NCI-H2196 treated with DMSO at 0.1 percent for 48 hours (cell line): ENCODE data around the gene CAMK2N1.
"Not testable (repeated sequence)": the region's sequence is repeated elsewhere in the genome, so short reads cannot be mapped to it uniquely, and the experiment has no call there.

Experiments
- DNase-seq: peaks from one replicate; lab custom pipeline; 2025; ENCODE audit not compliant: unreplicated experiment; lab: John Stamatoyannopoulos, UW

The CAMK2N1 gene

DNA sequence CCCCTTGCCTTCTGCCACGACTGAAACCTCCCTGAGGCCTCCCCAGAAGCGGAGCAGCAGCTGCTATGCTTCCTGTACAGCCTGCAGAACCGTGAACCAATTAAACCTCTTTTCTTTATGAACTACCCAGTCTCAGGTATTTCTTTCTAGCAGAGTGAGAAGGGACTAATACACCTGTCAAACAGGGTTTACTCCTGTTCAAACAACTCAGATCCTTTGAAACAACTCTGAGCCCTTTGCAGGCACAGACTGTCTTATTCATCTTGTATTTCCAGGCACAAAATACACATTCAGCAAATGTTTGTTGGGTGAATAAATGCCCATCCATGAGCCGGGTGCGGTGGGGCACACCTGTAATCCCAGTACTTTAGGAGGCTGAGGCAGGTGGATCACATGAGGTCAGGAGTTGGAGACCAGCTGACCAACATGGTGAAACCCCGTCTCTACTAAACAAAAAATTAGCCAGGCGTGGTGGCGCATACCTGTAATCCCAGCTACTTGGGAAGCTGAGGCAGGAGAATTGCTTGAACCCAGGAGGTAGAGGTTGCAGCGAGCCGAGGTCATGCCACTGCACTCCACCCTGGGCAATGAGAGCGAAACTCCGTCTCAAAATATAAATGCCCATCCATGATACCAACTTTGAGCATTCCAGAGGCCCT lies 10.8 kb upstream of the CAMK2N1 start:
- not testable (repeated sequence) for DNase-seq

DNA sequence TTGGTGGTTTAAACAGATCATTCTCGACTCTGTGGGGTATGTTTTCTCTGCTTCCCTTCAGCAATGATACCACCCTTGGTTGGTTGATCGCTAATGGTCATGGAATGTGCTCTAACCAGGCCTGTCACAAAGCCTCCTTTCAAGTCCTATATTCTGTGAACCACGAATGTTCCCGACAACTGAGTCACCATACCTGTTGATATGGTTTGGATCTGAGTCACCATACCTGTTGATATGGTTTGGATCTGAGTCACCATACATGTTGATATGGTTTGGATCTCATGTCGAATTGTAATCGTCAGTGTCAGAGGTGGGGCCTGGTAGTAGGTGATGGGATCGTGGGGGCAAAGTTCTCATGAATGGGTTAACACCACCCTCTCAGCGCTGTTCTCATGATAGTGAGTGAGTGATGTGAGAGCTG lies 10.2 kb upstream of the CAMK2N1 start:
- no peak for DNase-seq

DNA sequence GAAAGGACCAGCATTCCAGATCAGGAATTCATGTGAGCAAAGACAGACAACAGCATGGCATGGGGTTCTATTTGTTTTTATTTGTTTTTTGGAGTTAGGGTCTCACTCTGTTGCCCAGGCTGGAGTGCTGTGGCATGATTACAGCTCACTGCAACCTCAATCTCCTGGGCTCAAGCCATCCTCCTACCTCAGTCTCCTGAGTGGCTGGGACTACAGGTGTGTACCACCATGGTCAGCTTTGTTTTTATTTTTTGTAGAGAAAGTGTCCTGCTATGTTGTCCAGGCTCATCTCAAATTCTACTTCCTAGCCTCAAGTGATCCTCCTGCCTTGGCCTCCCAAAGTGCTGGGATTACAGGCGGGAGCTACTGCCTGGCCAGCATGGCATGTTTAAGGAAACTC lies 9.7 kb upstream of the CAMK2N1 start:
- no peak for DNase-seq

DNA sequence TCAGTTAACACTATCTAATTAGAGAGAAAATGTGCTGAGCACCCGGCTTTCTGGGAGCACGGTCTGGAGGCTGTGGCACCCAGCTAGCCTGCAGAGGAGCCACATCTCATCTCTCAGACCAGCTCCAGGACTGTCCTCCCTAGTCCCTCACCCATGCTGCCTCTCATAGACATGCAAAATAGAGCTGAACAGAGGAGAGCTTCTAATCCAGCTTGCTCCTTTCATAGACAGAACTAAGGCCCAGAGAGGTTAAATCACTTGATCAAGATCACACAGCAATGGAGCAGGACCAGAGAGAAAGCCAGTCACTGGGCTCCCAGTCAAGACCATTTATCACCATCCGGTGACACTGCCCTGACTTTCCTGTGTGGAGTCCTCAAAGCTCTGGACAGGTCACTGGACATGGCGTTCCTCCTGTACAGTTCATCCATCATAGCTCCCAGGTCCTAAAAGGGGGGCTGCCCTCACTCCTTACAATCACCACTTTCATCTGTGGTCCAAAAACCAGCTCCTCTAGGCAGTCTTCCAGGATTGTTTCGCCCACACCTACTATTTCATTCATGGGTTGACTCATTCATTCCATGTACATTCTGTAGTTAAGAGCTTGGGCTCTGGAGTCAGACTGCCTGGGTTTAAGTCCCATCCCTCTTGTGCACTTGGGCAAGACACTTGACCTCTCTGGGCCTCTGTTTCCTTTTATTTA lies 8.8 kb upstream of the CAMK2N1 start:
- peak; percentile 49 for DNase-seq

DNA sequence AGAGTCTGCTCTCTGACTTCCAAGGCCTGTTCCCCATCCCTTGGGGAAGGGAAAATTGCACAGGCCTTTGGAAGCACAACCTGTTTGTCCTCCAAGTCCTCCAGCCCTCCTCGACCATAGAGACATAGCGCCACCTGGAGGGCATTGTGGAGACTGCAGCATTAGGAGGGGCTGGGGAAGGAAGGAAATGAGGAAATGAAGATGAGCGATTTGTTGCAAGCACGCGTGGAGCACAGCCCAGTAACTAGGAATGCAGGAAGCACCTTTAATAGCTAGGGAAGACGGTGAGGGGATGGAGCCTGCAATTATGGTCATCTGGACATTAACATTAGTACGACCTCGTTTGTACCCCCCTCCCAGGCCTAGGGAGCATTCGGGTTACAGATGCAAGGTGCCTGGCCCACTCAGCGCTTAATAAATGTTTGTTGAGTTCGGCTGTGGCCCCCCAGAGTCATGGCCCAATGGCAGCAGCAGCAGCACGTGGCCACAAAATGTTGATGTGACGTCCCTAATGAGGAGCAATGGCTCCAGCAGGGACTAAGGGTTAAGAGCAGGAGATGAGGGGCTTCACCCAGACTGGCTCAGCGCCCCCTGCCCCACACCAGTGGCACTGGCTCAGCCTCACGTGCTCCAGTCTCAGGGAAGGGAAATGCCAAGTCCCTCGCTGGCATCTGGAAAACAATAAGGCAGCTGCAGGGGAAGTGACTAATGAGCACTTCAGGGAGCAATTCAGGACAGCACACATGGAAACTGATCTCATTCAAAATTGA lies 8.0 kb upstream of the CAMK2N1 start:
- peak; percentile 84 for DNase-seq

DNA sequence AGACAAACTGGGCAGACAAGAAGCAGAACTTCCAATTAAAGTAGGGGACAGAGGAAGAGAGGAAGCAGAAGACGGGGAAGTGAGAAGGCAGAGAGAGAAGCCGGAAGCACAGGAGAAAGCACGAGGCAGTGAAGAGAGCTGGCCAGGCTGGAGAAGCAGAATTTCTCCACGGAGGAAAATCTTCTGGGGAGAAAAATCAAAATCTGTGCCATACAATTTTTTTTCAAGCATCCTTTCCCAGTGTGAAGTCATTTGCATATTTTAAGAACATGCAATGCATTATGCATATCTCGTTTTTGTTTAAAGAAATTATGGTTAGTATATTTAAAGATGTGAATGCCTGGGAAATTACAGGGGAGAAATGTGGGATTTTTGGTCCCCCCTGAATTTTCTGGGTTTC lies 7.3 kb upstream of the CAMK2N1 start:
- no peak for DNase-seq

DNA sequence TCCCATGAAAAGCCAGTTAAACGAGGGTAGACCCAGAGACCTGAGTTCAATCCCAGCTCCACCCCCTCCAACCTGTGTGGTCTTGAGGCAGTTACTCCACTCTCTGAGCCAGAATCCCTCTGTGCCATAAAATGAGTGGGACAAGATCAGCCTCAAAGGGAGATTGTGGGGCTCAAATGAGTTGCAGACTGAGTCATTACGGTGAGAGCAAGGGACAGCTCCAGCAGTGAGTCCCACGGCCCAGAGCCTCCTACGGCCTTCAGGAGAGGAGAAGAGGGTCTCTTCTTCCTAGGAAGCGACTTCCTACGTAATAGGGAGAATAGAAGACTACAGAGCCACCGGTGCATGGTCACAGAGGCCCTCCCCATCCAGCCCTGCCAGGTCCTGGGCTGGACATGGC lies 6.7 kb upstream of the CAMK2N1 start:
- DNase-seq, result no peak

DNA sequence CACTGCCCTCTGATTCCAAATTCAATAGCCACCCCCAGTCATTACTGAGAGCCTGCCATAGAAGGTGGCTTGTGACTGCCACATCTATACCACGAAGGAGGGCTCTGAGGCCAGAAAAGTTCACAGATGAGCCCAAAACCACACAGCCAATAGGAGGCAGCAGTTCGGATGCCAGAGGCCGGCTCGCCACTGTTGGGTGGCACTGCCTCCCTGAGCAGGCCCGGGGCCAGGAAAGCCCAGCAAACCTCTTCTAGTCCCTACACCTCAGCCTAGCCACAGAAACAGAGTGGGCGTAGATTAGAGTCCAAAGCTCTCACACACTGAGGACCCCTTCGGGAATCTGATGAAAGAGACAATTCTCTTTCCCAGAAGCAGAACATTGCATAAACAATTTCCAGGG lies 5.9 kb upstream of the CAMK2N1 start:
- no peak for DNase-seq

DNA sequence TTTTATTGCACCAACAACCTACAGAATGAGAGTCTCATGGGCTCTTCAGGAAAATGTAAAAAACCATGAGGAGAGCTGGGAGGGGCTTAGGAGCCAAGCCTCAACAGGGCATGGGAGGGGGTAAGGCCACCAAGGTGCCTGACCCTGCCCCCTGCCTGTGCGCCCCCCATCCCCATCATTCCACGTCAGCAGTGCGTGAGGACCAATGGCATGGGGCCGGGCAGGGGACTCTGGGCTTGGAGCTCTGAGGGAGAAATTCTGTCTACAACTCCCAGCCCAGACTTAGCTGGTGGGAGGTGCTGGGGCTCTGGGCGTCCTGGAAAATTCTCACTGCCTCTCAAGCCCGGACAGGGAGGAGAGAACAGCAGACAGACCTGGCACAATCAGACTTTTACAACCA lies 5.2 kb upstream of the CAMK2N1 start:
- DNase-seq, result no peak

DNA sequence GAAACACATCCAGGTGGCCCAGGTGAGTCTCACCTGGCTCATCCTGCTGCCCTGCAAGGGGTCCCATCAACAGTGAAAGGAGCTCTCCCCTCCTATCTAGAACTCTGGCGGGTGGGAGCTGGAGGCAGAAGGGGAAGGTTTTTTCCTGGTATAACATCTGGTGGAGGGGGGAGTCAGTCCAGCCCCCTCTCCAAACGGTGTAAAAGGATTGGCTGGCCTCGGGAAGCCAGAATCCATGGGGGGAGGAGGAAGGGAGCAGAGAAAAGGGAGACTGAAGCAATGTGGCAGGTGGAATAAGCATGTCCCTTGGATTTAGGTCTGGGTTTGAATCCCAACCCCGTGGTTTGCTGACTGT lies 1.2 kb upstream of the CAMK2N1 start:
- DNase-seq, result no peak

DNA sequence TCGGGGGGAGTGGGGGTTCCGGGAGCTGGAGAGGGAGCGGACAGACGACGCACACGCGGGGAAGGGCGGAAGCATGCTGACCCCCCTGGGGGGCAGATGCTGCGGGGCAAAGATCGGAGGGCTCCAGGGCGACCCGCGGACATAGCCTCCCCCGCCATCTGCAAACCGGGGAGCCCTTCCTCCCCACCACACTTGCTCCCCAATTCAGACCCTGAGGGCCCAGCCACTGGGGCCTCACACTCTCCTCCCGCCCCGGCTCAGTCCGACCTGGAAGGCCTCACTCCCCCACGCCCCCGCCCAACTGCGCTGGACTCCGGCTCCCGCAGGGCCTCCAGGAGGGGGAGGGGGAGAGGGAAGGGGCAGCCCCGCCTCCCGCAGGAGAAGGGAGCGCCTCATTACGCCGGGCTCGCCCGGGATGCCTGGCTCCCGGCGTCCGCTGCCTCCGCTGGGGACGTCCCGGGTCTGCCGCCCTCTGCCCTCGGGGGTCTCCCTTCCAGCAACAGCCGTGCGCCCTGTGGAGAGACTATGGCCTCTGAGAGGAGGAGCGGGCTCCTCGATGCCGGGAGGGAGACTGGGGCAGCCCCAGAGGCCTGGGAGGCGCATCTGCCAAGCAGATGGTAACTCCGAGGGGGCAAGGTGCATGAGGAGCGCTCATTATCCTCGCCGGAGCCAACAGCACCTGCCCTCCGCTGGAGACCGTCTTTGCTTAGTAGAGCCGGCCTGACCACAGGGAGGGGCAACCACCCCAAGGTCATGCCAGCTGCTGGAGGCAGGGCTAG lies 636 bp upstream of the CAMK2N1 start:
- peak; percentile 85 for DNase-seq

DNA sequence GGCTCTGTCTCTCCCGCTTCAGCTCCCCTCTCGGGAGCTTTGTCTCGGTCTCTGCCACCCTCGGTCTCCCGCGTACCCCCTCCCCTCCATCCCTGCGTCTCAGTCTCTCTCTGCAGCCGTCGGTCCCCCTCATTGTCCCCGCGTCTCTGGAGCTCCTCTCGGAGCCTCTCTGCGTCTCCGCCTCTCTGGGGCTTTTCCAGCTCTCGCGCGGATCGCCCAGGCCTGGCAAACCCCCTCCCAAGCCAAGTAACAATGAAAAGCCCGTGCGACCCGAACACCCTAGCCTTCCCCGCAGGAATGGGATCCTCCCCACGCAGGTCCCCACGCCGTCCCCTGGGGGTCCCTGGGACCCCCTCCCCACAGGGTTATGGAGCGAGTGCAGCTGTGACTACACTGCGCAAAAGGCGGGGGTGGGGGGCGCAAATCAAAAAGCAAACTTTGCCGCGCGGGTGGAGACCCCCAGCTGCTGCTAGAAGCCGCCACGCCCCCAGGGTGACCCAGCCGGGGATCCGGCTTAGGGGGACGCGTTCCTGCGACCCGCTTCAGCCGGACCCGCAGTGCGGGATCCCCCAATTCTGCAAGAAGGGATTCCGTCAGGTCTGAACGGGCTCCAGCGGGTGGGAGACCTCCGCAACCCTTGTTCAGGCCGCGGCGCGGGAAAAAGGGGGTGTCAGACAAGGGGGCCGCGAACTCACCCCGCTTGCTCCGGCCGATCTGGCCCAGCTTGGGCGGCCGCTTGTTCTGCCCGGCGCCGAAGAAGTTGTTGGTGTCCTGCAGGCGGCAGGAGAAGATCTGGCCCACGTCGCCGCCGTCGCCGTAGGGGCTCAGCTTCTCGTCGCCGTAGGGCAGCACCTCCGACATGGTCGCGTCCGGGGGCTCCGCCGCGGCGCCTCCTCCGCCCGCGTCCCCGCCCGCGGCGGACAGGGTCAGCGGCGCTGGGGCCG lies 1.2 kb downstream of the CAMK2N1 start:
- no peak for DNase-seq

DNA sequence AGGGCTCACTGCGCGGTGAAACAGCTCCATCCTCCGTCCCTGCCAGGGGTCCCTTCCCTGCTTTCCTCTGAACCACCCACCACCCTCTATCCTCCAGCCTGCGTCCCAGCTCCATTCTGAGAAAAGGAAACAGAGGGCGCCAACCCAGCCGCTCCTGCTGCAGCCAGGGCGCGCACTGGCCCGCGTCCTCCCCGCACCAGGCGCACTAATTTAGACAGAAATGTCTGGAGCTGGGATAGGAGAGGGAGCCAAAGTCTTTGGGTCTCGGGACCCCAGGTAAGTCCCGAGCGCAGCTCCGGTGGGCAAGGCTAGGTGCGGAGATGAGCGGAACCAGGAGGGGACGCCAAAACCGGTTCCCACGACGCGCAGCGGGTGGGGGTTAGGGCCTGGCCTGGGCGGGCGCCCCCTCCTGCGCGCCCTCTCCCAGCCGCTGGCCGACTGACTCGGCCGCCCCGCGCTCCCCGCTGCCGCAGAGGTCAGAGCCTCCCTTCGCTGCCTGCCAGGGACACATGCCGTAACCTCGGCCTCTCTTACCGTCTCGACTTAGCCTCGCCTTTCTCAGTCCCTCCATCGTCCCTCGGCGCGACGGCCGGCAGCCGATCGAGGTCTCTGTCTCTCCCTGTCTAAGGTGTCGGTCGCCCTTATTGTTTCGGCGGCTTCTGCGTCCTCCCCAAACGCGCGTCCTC lies 2.0 kb downstream of the CAMK2N1 start:
- no peak for DNase-seq

DNA sequence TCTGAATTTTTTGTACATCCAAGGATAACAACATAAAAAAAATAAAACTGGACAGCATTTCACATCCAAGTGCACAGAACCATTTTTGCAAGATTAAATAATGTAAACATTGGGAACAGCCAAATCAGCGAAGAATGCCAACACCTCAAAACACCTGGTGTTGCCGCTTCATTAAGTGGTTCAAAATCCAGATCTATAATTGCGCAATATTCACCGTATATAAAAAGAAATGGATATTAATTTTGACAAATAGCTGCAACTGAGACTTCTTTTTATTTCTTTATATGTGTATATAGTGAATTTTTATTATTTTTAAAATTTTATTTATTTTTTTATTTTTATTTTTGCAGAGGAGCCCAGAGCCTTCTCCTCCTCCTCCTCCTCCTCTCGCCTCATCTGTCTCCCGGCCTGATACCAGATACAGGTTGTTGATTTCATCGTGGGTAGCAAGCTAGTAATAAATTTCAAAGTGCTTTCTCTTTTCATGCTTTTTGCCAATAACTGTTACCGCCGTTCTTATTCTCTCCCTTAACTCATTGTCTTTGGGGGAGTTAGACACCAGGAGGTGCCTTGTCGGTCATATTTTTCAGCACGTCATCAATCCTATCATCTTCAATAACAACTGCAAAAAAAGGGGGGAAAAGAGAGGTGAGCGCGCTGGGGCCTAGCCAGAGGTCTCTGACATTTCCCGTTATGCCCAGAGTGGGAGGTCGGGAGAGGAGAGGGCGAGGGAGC lies 2.7 kb downstream of the CAMK2N1 start:
- DNase-seq, result no peak

DNA sequence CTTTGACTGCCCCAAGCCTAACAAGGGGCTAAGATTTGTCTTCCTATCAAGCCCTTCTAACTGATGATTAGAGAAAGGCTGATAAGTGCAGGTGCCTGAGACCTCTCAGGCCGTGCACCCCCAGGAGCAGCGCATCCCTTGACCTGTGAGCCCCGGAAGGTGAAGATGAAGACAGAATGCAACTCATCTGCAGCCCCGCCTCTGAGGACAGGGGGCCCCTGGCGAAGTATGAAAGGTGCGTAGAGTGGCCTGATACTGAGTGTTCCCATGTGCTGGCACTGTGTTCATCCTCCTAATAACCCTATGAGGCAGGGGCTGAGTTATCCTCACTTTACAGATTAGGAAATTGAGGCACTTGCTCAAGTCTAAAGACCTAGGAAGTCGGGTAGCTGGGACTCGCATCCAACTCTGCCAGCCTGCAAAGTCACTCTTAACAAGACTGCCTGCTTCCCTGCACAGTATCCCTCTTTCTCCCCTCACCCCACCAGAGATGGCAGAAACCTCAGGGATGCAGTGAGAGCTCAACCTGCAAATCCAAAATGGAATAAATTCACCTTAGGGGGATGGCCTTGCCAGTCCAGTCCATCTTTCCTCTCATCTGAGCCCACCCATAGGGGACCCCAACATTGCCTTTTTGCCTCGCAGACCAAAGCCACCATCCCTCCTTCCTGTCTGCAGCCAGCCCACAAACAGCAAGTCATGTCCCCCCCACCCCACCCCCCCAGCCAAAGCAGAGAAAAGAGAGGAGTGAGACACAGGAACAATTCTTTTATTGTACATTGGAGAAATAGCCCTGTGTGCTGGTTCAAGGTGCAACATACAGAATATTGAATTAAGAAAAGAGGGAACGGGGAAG lies 4.1 kb downstream of the CAMK2N1 start:
- no peak for DNase-seq

DNA sequence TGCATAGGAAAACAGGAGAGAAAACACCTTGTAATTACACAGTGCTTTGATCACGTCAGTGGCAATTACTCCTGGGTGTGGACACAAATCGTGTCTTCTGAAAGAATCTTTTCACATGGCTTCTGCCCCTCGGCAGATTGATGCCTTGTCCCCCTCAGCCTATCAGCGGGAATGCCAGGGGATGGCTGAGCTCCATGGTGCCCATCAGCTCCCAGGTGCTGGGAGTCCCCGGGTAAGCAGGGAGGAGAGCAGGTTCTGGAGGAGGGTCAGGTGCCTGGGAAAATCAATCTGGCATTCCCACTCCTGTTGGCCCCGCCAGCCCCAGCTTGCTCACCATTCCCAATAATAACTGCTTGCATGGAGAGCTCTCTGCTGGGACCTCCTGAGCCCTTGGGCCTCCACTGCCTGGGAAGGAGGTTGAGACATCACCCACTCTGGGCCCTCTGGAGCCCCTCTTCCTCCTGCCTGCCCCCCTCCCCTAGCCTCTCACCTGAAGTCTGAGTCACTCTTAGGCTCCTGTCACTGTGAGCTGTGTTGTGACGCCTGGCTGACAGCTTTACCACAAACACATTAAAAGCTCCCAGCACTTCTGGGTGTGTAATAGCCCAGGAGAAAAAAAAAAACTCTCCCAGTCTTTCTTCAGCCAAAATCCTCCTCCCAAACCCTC lies 4.9 kb downstream of the CAMK2N1 start:
- DNase-seq, result no peak

DNA sequence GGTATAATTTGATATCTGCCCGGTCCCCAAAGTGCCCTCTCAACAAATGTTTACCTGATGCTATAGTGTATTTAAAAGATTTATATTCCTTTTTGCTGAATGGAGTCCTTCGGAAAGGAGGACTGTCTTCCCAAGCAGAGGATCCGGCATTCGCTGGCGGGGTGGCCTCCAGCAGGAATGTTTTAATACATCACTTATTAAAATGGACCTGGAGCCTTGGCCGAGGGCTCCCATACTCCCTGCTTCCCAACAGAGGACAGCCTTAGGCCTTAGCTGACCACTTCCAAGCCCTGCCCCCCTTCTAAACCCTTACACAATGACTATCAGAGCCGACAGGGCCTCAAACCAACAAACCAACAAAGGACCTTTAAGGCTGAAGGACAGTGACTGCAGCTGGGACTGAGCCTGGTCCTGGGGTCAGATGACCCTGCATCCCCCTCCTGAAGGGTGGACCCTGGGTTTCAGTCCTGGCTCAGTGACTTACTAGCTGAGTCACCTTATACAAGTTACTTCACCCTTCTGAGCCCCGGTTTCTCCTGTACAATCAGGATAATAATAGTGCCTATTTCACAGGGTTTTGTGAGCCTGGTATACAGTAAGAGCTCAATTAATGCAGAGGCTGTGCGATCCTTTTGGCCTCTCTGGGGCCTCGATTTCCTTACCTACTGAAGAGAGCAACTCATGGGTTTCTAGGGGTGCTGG lies 5.6 kb downstream of the CAMK2N1 start:
- no peak for DNase-seq
